ENCODE results near the gene BFAR.
"Not testable (repeated sequence)": the region's sequence is repeated elsewhere in the genome, so short reads cannot be mapped to it uniquely, and the experiment has no call there.

Gene BFAR

DNA sequence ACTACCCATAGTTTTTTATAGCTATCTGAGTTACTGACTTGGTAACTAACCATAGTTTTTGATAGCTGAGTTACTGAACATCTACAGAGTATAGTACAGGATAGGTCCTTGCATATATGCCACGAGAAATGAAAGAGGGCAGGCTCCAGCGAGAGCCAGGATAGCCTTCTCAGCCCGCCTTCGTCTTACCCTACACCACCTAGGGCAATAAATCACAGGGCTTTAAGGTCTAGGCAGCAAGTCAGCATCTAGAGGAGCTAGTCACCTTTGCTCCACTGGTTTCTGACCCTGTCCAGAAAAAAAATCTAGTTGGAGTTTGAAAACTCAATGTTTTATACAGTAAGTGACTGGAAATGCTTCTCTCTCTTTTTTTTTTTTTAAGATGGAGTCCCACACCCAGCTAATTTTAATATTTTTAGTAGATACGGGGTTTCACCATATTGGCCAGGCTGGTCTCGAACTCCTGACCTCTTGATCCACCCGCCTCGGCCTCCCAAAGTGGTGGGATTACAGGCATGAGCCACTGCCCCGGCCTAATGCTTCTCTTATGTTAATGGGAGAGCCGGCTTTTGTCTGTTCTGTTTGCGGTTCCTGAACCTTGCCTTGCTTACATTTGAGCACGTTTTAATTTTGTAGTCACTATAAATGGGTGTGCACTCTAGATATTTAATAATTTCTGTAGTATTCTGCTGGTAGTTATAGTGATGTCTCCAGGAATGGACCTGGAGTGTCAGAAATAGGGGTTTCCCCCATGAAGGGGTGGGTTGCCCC lies 2.8 kb downstream of the BFAR start:
- no peak for DNase-seq (ENCODE audit: low spot score)

DNA sequence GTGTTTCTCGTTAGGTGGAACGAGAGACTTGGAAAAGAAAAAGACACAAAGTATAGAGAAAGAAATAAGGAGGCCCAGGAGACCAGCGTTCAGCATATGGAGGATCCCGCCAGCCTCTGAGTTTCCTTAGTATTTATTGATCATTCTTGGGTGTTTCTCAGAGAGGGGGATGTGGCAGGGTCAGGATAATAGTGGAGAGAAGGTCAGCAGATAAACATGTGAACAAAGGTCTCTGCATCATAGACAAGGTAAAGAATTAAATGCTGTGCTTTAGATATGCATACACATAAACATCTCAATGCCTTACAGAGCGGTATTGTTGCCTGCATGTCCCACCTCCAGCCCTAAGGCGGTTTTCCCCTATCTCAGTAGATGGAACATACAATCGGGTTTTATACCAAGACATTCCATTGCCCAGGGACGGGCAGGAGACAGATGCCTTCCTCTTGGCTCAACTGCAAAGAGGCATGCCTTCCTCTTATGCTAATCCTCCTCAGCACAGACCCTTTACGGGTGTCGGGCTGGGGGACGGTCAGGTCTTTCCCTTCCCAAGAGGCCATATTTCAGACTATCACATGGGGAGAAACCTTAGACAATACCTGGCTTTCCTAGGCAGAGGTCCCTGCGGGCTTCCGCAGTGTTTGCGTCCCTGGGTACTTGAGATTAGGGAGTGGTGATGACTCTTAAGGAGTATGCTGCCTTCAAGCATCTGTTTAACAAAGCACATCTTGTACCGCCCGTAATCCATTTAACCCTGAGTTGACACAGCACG lies 3.6 kb downstream of the BFAR start:
- DNase-seq (ENCODE audit: low spot score) = not testable (repeated sequence)

DNA sequence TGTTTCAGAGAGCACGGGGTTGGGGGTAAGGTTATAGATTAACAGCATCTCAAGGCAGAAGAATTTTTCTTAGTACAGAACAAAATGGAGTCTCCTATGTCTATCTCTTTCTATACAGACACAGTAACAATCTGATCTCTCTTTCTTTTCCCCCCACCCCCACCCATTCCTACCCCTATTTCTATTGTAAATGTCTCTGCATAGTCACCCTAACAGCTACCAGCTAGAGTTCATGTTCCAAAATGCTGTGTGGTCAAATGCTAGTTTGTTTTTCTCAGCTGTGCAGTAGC lies 4.1 kb downstream of the BFAR start:
- DNase-seq (ENCODE audit: low spot score) = not testable (repeated sequence)

DNA sequence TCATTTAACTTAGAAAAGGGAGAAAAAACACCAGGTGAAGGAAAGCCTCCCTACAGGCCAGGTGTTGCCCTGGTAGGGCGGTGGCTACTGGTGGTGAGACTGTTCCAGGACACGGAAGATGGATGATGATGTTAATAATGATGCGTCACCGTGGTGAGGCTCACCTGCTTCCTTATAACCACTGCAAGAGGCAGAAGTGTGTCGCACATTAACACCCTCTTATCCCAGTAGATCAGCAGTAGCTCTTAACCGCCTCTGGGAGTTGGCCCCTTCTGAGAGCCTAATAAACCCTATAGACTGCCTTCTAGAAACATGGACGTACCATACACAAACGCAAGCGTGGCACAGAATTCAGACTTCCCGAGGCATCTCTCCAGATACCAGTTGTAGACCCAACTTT lies 7.8 kb downstream of the BFAR start:
- no peak for DNase-seq (ENCODE audit: low spot score)

DNA sequence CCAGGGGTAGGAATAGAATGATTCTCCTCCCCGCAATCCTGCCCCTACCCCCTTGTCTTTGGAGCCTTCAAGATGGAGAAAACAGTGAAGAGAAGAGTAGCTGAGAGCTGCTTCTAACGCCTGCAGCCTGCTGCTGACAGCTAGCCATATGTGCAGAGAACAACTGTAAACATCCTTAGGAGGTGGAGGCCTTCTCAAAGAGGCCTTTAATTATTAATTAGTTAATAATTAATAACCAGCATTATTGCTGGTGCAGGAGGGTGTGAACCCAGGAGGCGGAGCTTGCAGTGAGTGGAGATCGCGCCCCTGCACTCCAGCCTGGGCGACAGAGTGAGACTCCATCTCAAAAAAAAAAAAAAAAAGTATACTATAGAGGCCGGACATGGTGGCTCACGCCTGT lies 8.5 kb downstream of the BFAR start:
- DNase-seq (ENCODE audit: low spot score) = no peak

DNA sequence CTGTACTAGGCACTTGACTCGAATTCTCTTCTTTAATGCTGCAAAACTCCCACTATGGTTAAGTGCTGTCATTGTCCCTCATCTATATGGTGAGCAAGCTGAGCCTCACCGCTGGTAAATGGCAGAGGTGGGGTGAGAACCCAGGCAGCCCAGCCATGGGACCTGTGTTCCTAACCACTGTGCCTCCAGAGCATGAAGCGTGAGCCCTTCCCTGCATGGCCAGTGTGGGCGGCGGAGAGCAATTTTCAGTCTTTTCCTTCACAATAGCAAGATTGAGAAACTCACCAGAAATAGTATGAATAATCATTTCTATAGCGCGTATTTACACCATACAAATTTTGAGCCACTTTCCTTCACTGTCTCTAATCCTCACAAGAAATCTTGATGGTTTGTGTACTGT lies 9.2 kb downstream of the BFAR start:
- no peak for DNase-seq (ENCODE audit: low spot score)

DNA sequence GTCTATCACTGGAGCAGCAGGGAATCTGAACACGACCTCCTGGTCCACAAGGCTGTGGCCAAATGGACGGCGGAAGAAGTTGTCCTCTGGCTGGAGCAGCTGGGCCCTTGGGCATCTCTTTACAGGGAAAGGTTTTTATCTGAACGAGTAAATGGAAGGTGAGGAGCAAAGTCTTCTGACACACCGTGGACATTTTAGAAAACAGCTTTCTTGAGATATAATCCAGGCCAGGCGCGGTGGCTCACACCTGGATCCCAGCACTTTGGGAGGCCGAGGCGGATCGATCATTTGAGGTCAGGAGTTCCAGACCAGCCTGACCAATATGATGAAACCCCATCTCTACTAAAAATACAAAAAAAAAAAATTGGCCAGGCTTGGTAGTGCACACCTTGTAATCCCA lies 17.1 kb downstream of the BFAR start:
- DNase-seq (ENCODE audit: low spot score) = no peak

DNA sequence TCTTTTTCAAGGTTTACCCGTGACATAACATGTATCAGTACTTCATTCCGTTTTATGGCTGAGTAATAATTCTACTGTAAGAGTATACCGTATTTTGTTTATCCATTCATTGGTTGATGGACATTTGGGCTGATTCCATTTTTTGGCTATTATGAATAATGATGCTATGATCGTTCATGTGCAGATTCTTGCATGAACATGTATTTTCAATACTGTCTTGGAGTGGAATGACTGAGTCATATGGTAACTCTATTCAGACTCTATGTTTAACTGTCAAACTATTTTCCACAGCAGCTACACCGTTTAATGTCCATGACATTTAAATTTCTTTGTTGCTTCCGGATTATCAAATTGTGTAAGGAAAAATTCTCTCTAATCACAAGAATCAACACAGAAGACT lies 17.9 kb downstream of the BFAR start:
- DNase-seq (ENCODE audit: low spot score) = no peak

DNA sequence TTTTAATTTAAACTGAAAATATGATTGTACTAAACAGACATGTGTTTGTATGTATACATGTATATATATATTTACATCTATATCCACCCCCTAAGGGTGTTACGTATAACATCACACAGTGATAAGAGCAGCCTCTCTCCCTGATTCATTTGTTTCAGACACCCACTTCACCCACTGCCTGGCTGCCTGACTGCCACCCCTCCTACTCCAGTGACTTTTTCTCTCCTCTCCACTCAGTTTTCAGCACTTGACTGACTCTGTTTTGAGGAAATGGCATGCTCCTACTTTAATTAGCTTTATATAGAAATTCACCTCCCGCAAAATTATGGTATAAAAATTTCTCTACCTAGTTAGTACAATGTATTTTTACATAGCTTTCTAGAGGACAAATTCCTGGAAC lies 20.0 kb downstream of the BFAR start:
- DNase-seq (ENCODE audit: low spot score) = no peak

DNA sequence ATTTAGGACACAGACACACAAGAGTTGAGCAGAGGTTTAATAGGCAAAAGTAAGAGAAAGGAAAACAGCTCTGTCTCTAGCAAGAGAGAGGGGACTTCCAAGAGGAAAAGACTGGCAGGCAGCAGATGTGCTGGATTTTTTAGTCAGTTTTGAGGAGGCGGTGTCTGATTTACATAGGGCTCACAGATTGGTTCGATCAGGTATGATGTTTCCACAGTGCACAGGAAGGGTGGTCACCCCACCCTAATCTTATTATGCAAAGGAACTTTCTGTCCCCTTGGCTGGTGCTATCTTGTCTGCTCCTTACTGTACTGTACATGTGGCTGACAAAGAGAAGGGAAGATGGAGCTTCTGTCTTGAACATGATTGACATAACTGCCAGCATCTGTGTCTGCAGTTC lies 25.3 kb downstream of the BFAR start:
- DNase-seq (ENCODE audit: low spot score) = no peak

DNA sequence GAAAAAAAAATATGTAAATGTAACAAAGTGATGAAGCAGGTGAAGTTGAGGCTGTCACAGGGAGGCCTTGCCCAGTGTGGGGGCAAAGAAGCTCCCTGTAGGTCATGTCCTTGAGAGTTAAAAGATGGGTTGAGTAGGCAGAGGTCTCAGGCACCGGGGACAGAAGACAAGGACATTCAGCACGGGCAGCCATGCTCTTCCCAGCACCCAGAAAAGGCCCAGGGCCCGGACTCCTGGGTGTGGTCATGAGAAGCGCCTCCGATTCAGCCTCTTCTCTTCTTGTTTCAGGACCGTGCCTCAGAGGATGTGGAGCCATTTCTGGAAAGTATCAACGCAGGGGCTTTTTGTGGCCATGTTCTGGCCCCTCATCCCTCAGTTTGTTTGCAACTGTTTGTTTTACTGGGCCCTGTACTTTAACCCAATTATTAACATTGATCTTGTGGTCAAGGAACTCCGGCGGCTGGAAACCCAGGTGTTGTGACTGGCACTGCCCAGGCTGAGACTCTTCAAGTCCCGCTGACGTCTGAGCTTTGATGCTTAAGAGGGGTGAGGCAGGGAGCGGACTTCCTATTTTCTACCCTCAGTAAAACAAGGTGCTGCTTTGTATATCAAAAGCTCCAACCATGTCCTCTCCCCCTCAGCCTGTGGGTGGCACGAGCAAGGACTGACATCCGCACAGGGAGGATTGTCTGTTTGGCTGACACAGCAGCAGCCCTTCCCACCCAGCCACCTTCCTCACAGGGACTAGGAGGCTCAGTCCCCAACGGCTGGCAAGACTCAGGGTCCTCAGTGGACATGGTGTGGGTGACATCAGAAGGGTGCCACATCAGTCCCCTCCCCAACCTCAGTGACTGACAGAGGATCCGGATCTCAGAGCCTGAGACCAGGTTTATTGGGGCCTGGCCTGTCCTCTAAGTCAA lies 34.9 kb downstream of the BFAR start:
- DNase-seq (ENCODE audit: low spot score) = no peak

DNA sequence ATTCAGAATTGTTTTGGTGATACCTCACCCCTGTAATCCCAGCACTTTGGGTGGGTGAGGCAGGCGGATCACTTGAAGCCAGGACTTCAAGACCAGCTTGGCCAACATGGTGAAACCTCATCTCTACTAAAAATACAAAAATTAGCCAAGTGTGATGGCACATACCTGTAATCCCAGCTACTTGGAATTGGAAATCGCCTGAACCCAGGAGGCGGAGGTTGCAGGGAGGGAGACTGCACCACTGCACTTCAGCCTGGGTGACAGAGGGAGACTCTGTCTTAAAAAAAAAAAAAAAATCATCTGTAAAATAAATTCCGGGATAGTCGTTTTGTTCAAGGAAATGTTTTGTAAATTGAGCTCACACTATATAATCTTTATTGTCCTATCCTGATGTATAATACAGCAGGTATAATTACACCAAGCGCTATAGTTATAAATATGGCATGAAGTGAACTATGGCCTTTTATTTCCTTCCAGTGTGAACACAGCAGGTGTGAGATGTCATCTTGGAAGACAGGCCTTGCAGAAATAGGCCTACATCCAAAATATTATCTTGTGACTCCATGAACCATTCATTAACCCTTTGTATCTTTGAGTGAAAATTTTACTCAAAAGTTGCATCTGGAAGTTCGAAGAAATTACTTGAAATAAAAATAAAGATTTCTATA lies 35.9 kb downstream of the BFAR start:
- DNase-seq (ENCODE audit: low spot score) = no peak

DNA sequence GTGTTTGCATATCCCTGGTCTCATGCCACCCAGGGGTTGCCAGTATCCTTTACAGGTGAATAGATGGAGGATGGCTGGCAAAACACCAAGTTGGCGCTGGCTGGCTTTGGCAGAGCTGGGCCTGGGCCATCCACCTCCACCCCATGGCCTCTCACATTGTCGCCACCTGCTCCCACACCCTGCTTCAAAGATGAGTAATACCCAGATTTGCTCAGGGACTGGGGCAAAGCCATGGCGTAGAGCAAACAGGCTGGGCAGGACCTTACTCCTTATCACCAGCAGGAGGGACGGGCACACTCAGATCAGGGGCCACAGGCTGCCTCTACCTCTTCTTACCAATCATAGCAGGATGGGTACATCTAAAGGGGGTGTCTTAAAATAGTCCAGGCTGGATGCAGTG lies 37.0 kb downstream of the BFAR start:
- no peak for DNase-seq (ENCODE audit: low spot score)

DNA sequence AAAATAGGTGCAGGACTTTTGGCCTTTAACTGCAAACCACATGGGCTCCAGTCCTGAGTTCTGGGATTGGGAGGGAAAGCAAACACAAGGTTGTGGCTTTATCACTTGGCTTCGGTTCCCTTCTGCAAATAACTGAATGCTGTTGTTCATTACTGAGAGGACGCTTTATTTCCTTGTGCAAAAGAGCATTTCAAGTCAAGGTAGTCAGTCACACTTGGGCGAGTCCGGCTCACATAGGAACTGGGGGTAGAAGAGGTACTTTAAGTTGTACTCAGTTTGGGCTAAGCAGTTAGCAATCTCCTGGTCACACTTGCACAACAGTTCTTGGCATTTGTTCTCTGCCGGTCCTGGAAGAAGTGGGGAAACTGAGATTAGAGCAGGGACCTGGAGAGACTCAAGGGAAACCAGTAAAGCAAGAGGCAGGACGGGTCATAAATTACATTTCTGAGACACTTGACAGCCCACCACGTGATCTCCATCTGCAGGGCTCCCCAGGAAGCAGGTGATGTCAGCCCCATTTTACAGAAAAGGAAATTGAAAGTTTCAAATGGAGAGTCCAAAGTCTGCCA lies 39.7 kb downstream of the BFAR start:
- no peak for DNase-seq (ENCODE audit: low spot score)

DNA sequence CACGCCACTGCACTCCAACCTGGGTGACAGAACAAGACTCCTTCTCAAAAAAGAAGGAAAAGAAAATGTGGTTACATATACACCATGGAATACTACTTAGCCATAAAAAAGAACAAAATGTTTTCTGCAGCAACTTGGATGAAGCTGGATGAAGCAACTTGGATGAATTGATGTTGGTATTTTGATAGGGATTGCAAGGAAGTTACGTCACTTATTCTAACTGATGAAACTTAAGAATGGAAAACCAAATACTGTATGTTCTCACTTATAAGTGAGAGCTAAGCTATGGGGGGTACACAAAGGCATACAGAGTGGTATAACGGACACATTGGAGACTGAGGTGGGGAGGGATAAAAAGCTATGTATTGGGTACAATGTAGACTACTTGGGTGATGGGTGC lies 43.9 kb downstream of the BFAR start:
- no peak for DNase-seq (ENCODE audit: low spot score)

DNA sequence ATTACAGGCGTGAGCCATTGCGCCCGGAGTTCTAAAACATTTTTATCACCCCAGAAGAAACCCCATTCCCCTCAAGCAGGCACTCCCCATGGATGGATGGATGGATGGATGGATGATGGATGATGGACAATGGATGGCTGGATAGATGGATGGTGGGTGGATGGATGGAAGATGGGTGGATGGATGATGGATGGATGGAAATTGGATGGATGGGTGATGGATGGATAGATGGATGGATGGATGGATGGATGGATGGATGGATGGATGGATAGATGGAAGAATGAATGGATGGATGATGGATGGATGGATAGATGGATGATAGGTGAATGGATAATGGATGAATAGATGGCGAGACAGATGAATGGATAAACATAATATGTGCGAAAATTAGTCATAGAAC lies 44.9 kb downstream of the BFAR start:
- DNase-seq (ENCODE audit: low spot score) = no peak

DNA sequence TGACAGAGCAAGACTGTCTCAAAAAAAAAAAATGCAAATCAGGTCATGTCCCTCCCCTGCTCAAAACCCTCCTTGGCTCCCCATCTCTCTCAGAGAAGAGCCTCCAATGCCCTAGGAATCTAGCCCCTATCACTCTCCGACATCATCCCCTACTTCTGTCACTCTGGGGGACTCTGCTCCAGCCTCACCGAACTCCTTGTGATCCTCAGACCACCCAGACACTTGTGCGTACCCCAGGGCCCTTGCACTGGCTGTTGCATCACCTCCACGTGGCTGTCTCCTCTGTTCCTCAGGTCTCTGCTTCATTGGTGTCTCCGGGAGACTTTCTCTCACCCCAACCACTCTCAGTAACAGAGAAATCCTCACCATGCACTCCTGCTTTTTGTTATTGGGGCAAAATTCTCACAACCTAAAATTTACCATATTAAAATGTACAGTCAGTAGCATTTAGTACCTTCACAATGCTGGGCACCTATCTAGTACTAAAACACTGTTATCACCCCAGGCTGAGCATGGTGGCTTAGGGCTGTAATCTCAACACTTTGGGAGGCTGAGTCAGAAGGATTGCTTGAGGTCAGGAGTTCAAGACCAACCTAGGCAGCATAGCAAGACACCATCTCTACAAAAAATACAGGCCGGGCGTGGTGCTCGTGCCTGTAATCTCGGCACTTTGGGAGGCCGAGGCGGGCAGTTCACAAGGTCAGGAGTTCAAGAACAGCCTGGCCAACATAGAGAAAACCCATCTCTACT lies 46.2 kb downstream of the BFAR start:
- DNase-seq (ENCODE audit: low spot score) = no peak

DNA sequence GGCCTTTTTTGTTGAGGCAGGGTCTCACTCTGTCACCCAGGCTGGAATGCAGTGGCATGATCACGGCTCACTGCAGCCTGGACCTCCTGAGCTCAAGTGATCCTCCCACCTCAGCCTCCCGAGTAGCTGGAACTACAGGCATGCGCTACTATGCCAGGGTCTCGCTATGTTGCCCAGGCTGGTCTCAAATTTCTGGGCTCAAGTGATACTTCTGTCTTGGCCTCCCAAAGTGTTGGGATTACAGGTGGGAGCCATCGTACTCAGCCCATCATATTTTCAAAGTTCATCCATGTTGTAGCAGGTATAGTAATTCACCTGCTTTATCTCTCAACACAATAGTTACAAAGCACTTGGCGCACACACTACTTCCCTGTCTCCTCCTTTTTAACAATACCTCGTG lies 47.6 kb downstream of the BFAR start:
- DNase-seq (ENCODE audit: low spot score) = not testable (repeated sequence)

DNA sequence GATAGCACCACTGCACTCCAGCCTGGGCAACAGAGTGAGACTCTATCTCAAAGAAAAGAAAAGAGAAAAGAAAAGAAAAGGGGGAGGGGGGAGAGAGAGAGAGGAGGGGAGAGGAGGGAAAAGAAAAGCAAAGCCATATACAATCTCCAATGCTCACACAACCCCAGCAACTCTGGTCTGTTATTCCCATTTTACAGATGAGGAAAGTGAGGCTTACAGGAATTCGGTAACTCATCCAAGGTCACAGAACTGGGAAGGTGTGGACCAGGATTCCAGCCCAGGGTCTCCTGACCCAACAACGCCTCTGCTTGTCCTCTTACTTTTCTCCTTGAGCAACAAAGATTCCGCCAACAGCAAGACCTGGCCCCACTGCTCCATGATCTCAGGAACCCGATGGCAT lies 48.4 kb downstream of the BFAR start:
- no peak for DNase-seq (ENCODE audit: low spot score)

DNA sequence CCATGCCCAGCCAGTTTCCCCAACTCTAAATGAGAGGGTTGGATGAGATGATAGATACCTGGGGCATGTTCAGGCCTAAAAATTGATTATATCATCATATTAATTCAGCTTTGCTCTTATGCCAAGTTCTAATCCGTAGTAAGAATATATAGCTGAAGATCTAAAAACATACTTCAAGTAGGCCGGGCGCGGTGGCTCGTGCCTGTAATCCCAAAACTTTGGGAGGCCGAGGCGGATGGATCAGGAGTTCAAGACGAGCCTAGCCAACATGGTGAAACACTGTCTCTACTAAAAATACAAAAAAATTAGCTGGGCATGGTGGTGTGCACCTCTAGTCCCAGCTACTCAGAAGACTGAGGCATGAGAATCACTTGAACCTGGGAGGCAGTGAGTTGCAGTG lies 49.4 kb downstream of the BFAR start:
- DNase-seq (ENCODE audit: low spot score) = no peak
